GM19351 (cell line): ENCODE measurements around the gene USP33.
A peak's percentile ranks its signal among the peaks of the same experiment; 100 is the strongest.
"Not testable (repeated sequence)": the region's sequence is repeated elsewhere in the genome, so short reads cannot be mapped to it uniquely, and the experiment has no call there.

Experiments
- ATAC-seq: cut with Tn5 transposase; IDR thresholded peaks from one replicate; pipeline ENCODE4 v1.9.1; 2021; ENCODE audit warnings: mild to moderate bottlenecking, moderate library complexity; ENCODE audit not compliant: unreplicated experiment

USP33 gene

GRCh38 chr1:77759071-77760028 is at the start of gene USP33:
TSS of gene USP33 (minus strand) at chr1:77759852. CDS start at chr1:77741697, 18,155 bp downstream.
- ATAC-seq: peak; percentile 90

- no peak for ATAC-seq
Observed at GRCh38 chr1:77803371-77803770, 43.7 kb upstream of the USP33 start.

- ATAC-seq: no peak
Observed at GRCh38 chr1:77802026-77802425, 42.4 kb upstream of the USP33 start.

- no peak for ATAC-seq
Observed at GRCh38 chr1:77797991-77798390, 38.3 kb upstream of the USP33 start.

GRCh38 chr1:77796695-77797405 is 37.2 kb upstream of the USP33 start:
- no peak for ATAC-seq

- no peak for ATAC-seq
Observed at GRCh38 chr1:77794550-77794949, 34.9 kb upstream of the USP33 start.

GRCh38 chr1:77786093-77786741 is 26.6 kb upstream of the USP33 start:
- not testable (repeated sequence) for ATAC-seq

GRCh38 chr1:77783141-77783540 is 23.5 kb upstream of the USP33 start:
- ATAC-seq: no peak

- ATAC-seq: no peak
Observed at GRCh38 chr1:77781683-77782082, 22.0 kb upstream of the USP33 start.

GRCh38 chr1:77779529-77780281 is 20.1 kb upstream of the USP33 start, which contains the start of gene MIGA1:
TSS of gene MIGA1 (plus strand) at chr1:77779649. CDS start at chr1:77783253, 3,604 bp downstream.
- peak; percentile 93 for ATAC-seq

- no peak for ATAC-seq
Observed at GRCh38 chr1:77776007-77776700, 16.5 kb upstream of the USP33 start.

- no peak for ATAC-seq
Observed at GRCh38 chr1:77768006-77768405, 8.4 kb upstream of the USP33 start.

GRCh38 chr1:77762072-77762476 is 2.4 kb upstream of the USP33 start:
- ATAC-seq: no peak

- no peak for ATAC-seq
Observed at GRCh38 chr1:77757603-77758002, 2.0 kb downstream of the USP33 start.

- ATAC-seq: no peak
Observed at GRCh38 chr1:77757066-77757584, 2.5 kb downstream of the USP33 start.

GRCh38 chr1:77756052-77756754 is 3.4 kb downstream of the USP33 start:
- no peak for ATAC-seq

- not testable (repeated sequence) for ATAC-seq
Observed at GRCh38 chr1:77749489-77749888, 10.2 kb downstream of the USP33 start.

- no peak for ATAC-seq
Observed at GRCh38 chr1:77744576-77744975, 15.1 kb downstream of the USP33 start.

GRCh38 chr1:77742011-77742555 is 17.6 kb downstream of the USP33 start:
- ATAC-seq: no peak
